SK-N-MC (cell line): ENCODE results near the gene CEP250.
"Not testable (repeated sequence)": the region's sequence is repeated elsewhere in the genome, so short reads cannot be mapped to it uniquely, and the experiment has no call there.

ENCODE experiments used
- EZH2 ChIP-seq: fragments of 200-600 bp; sonication (generic); IDR thresholded peaks from one replicate; pipeline ENCODE4 v1.6.1; 2017; ENCODE audit warnings: antibody characterized with exemption
- POLR2AphosphoS5 ChIP-seq: IDR thresholded peaks from 2 replicates; pipeline ENCODE4 v1.6.1; 2012; ENCODE audit warnings: mild to moderate bottlenecking, low read depth, low read length, borderline replicate concordance

DNA sequence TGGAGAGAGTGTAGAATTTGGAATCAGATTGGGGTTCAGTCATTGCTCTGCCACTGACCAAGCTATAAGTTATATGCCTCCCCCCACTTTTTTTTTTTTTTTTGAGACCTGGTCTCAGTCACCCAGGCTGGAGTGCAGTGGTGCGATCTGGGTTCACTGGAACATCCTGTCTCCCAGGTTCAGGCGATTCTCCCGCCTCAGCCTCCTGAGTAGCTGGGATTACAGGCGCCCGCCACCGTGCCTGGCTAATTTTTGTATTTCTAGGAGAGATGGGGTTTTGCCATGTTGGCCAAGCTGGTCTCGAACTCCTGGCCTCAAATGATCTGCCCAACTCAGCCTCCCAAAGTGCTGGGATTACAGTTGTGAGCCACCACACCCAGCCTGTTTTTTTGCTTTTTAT, 1.3 kb downstream of the CEP250 start:
- TF ChIP-seq EZH2, POLR2AphosphoS5: not testable (repeated sequence)
